Activated CD4-positive, CD25-positive, alpha-beta regulatory T cell treated with anti-CD3 and anti-CD28 coated beads, Interleukin-2, amount 50 U/mL, for 72 hours (primary cell): ENCODE measurements around the gene IPO9.
A peak's percentile ranks its signal among the peaks of the same experiment; 100 is the strongest.

ENCODE experiments used
- DNase-seq: peaks from one replicate; pipeline ENCODE4 v3.0.0; 2021

The IPO9 gene

GRCh38 chr1:201828820-201829774 is at the start of gene IPO9:
IPO9 (plus strand) TSS chr1:201829157; CDS start chr1:201829210, 53 bp downstream.
- peak; percentile 97 for DNase-seq

- DNase-seq: no peak
Measured at GRCh38 chr1:201779351-201779880, 49.5 kb upstream of the IPO9 start.

- DNase-seq: no peak
Measured at GRCh38 chr1:201780952-201781351, 48.0 kb upstream of the IPO9 start.

- DNase-seq: no peak
Measured at GRCh38 chr1:201781437-201781836, 47.5 kb upstream of the IPO9 start.

- no peak for DNase-seq
Measured at GRCh38 chr1:201782353-201782752, 46.6 kb upstream of the IPO9 start.

GRCh38 chr1:201783058-201783457 is 45.9 kb upstream of the IPO9 start:
- no peak for DNase-seq

GRCh38 chr1:201783572-201783971 is 45.4 kb upstream of the IPO9 start:
- no peak for DNase-seq

- no peak for DNase-seq
Measured at GRCh38 chr1:201785291-201785690, 43.7 kb upstream of the IPO9 start.

GRCh38 chr1:201786824-201787223 is 42.1 kb upstream of the IPO9 start:
- no peak for DNase-seq

GRCh38 chr1:201788296-201788695 is 40.7 kb upstream of the IPO9 start:
- DNase-seq: no peak

GRCh38 chr1:201789245-201789644 is 39.7 kb upstream of the IPO9 start:
- no peak for DNase-seq

- no peak for DNase-seq
Measured at GRCh38 chr1:201790261-201790660, 38.7 kb upstream of the IPO9 start.

GRCh38 chr1:201791051-201791778 is 37.7 kb upstream of the IPO9 start:
- DNase-seq: no peak

GRCh38 chr1:201791779-201792173 is 37.2 kb upstream of the IPO9 start:
- no peak for DNase-seq

GRCh38 chr1:201792534-201793305 is 36.2 kb upstream of the IPO9 start:
- DNase-seq: peak; percentile 40

- no peak for DNase-seq
Measured at GRCh38 chr1:201793306-201793925, 35.5 kb upstream of the IPO9 start.

- DNase-seq: no peak
Measured at GRCh38 chr1:201795066-201795465, 33.9 kb upstream of the IPO9 start.

- DNase-seq: no peak
Measured at GRCh38 chr1:201800246-201800645, 28.7 kb upstream of the IPO9 start.

GRCh38 chr1:201806801-201807200 is 22.2 kb upstream of the IPO9 start:
- no peak for DNase-seq

- no peak for DNase-seq
Measured at GRCh38 chr1:201807958-201808632, 20.9 kb upstream of the IPO9 start.

- DNase-seq: no peak
Measured at GRCh38 chr1:201808633-201808990, 20.3 kb upstream of the IPO9 start.

GRCh38 chr1:201809876-201810275 is 19.1 kb upstream of the IPO9 start:
- DNase-seq: no peak
